Thyroid gland (tissue), 4 donors: ENCODE measurements around the gene KLC3.

Experiments
- POLR2A ChIP-seq, 2 donors: fragments of 450-650 bp; IDR thresholded peaks; one replicate each; pipeline ENCODE4 v1.6.1; 2017; ENCODE audit warnings: antibody characterized with exemption in 2 of 2, mild to moderate bottlenecking in 2 of 2, moderate library complexity in 1 of 2
- TF ChIP-seq, protein P1 (sequence below), 6 experiments: fragments of 200-600 bp in 3 of 6; fragments of 450-650 bp in 3 of 6; sonication (generic) in 3 of 6; IDR thresholded peaks; one replicate each; pipeline ENCODE4 v1.5.1; 2016 to 2019; ENCODE audit warnings: antibody characterized with exemption in 6 of 6, mild to moderate bottlenecking in 2 of 6, inconsistent platforms in 1 of 6, moderate library complexity in 1 of 6

DNA sequence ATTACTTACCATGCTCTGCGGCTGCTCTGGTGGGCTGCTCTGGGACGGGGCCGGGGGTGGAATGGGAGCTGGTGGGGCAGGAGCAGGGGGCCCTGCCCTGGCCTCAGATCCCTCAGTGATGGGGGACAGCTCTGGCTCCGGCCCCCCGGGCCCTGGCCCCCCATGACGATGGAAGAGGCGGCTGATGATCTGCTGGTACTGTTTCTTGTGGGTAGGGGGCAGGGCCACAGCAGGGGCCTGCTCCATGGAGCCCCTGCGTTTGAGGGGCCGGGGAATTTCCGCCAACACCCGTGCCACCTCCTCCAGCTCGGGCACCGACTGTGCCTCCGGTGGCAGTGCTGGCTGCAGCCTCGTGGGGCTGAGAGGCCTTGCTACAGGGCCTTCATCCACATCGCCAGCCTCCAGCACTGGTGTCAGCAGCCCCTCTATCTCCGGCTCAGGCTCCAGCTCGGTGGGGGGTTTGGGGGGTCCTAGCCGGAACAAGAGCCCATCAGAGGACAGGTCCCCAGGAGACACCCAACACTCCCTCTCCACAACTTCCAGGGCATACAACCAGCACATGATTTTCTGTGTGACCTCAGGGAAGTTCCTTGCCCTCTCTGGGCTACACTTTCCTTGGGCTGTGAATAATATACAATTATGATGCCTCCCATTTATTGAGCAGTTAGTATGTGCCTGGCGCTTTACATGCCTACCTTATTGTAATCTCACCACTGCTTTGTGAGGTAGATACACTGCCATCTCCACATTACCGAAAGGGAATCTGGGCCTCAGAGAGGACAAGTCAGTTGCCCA is 51.5 kb downstream of the KLC3 start:
- TF ChIP-seq, protein P1, sequence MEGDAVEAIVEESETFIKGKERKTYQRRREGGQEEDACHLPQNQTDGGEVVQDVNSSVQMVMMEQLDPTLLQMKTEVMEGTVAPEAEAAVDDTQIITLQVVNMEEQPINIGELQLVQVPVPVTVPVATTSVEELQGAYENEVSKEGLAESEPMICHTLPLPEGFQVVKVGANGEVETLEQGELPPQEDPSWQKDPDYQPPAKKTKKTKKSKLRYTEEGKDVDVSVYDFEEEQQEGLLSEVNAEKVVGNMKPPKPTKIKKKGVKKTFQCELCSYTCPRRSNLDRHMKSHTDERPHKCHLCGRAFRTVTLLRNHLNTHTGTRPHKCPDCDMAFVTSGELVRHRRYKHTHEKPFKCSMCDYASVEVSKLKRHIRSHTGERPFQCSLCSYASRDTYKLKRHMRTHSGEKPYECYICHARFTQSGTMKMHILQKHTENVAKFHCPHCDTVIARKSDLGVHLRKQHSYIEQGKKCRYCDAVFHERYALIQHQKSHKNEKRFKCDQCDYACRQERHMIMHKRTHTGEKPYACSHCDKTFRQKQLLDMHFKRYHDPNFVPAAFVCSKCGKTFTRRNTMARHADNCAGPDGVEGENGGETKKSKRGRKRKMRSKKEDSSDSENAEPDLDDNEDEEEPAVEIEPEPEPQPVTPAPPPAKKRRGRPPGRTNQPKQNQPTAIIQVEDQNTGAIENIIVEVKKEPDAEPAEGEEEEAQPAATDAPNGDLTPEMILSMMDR (IDR thresholded peaks at IDR 0.05) = no peak
- TF ChIP-seq POLR2A (IDR thresholded peaks at IDR 0.05) = no peak
